CD4-positive, alpha-beta T cell treated with Interferon gamma for 1 hour (primary cell): ENCODE results near the gene SCGB3A1.

Experiments used
- DNase-seq: peaks from one replicate; pipeline ENCODE4 v3.0.0-alpha.2; 2020

The SCGB3A1 gene

DNA sequence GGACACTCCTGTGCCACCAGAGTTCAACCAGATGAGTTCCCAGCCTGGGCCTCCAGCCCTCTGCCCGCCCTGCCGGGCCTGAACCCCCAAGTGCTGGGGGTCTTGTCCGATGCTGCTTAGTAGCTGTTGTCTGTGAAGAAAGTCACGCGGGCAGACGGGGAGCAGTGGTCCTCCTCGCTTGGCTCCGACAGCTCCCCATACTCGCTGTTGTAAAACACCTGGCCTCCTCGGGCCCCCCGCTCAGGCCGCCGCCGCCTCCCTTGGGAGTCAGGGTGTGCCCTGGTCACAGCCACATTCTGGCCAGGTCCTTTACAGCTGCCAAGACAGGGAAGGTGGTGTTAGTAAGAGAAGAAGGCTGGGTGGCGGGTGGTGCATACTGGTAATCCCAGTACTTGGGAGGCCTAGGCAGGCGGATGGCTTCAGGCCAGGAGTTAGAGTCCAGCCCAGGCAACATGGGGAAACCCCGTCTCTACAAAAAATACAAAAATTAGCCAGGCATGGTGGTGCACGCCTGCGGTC lies 11.8 kb upstream of the SCGB3A1 start:
- DNase-seq: no peak

- no peak for DNase-seq
Measured at GRCh38 chr5:180602481-180603075, 11.3 kb upstream of the SCGB3A1 start.

- no peak for DNase-seq
Measured at GRCh38 chr5:180601591-180602480, 10.5 kb upstream of the SCGB3A1 start.

DNA sequence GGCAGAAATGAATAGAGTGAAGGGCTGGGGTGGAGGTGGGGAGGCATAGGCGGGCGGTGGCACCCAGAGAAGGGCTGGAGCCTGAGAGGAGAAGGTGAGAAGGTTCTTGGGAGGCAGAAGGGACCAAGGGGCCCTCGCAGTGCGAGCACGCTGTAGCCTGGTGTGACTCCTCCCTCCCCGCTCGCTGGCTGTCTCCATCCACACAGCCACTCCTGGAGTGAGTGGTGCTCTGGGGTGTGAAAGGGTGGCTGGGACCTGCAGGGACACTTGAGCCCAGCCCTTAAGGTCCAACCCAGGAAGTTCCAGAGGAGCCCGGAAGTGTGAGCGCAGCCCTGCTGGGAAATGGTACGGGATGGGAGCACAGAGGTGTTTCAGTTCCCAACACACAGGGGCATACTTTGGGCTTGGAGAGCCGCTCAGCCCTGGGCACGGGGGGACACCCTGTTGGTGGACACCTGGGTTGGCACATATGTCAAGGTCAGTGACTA lies 9.3 kb upstream of the SCGB3A1 start:
- no peak for DNase-seq

- no peak for DNase-seq
Measured at GRCh38 chr5:180599981-180600553, 8.8 kb upstream of the SCGB3A1 start.

DNA sequence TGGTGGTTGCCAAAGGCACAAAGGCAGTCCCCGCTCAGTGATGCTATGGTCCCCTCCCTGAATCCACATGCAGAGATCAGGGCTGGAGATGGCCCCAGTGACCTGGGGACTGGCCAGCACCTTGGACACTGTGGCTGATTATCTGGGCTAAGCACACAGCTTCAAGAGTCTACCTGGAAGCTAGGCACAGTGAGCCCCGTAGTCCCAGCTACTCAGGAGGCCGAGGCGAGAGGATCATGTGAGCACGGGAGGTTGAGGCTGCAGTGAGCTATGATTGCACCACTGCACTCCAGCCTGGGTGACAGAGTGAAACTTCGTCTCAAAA lies 8.3 kb upstream of the SCGB3A1 start:
- no peak for DNase-seq

DNA sequence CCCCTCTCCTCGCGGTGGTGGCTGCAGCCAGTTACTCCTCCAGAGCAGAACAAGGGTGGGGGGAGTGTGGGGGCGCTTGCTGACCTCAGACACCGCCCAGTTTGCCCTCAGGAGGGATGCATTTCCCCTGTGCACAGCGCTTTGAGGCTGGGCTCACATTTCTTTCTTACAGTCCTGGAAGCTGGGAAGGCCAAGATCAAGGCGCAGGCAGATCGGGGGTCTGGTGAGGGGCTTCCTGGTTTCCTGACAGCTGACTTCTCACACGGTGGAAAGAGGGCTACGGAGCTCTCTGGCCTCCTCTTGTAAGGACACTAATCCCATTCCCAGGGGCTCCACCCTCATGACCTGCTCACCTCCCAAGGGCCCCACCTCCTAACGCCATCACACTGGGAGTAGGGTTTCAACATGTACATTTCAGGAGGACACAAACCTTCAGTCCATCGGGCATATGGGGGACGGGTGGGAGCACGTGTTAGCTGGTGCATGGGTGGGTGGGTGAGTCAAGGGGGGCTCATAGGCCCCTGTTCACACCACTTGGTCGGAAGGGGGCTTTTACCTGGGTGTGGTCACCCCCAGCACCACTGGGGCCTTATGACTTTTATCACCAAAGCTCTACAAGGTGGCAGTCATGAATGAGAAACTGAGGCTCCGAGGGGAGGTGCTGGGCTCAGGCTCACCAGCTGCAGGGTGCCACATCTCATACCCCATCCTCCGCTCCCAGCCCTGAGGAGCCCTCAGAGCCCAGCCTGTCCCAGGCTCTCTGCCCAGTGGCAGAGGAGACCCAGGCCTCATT lies 7.7 kb upstream of the SCGB3A1 start:
- DNase-seq: no peak

DNA sequence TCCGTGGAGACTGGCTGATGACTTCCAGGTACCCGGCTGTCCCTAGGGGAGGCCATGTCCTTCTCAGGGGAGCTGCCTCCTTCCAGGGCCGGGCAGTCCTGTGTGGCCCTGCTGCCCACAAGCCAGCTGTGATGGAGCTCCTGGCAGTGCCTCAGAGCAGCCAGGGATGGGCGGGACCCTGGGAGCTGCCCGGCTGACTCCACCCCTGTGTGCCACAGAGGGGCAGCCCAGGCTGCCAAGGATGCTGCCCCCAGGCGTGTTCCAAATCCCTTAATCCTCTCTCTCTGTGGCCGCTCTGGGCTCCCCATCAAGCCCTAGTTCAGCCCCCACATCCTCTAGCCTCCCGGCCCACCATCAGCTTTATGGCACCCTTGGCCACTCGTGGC lies 7.0 kb upstream of the SCGB3A1 start:
- no peak for DNase-seq

- DNase-seq: no peak
Measured at GRCh38 chr5:180596668-180597231, 5.5 kb upstream of the SCGB3A1 start.

- DNase-seq: no peak
Measured at GRCh38 chr5:180596115-180596667, 4.9 kb upstream of the SCGB3A1 start.

DNA sequence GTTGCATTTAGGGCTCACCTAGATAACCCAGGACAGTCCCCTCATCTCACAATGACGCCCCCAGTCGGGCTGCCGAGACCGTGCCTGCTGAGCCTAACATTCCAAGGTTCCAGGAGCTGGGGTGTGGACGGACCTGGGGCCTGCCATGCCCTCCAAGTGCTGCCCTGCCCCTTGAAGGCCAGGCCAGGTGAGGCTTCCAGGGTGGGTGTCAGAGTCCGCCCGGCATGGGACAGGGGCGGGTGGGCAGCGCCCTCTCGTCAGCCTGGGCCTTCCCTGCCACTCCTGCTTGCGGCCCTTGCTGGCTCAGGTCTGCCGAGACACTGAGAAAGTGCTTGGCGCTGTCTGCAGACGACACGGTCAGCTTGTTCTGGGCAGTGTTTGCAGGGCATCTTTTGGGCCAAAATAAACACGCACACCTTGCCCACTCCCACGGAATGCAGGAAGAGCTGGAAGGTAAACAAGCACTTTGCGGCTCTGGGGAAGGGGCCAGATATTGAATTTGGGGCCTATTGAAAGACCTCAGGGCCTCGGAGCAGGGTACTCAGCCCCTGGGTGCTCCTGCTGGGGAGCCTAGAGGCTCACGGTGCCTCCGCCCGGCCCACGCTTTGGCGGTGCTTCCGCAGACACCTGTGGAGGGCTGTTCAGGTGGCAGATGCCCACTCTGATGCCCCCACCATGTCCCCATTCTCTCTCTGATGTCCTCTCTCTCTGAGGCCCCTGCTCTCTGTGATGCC lies 4.2 kb upstream of the SCGB3A1 start:
- no peak for DNase-seq

DNA sequence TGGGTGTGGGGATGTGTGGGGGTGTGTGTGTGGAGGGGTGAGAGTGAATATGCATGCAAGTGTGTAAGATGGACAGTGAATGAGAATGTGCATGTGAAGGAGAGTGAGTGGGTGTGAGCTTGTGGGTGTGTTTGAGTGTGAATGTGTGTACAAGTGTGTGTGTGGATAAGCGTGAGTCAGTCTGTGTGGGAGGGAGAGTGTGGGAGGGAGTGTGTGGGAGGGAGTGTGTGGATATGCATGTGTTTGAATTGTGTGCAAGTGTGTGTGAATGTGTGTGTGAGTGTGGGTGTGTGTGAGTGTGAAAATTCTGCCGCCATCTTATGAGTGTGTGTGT lies 3.7 kb upstream of the SCGB3A1 start:
- no peak for DNase-seq

GRCh38 chr5:180594311-180595045 lies 3.2 kb upstream of the SCGB3A1 start:
- DNase-seq: no peak

- DNase-seq: no peak
Measured at GRCh38 chr5:180593446-180594206, 2.3 kb upstream of the SCGB3A1 start.

DNA sequence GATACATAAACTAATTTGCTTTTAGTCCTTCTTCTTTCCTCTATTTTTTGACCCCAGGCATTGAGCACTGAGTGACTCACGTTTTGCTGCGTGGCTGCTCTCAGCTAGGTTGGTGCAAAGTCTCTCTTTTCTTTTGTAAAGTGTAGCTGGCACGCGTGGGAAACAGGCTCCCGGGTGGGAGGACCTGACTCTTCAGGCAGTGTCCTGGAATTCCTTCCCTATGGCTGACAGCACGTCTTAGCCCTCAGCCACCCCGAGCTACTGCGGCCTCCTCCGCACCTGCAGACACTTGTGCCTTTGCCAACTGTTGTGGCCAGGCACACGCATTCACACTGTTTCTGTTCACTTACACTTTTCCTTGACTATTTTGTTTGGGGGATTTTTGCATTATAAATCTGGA lies 877 bp upstream of the SCGB3A1 start:
- no peak for DNase-seq

DNA sequence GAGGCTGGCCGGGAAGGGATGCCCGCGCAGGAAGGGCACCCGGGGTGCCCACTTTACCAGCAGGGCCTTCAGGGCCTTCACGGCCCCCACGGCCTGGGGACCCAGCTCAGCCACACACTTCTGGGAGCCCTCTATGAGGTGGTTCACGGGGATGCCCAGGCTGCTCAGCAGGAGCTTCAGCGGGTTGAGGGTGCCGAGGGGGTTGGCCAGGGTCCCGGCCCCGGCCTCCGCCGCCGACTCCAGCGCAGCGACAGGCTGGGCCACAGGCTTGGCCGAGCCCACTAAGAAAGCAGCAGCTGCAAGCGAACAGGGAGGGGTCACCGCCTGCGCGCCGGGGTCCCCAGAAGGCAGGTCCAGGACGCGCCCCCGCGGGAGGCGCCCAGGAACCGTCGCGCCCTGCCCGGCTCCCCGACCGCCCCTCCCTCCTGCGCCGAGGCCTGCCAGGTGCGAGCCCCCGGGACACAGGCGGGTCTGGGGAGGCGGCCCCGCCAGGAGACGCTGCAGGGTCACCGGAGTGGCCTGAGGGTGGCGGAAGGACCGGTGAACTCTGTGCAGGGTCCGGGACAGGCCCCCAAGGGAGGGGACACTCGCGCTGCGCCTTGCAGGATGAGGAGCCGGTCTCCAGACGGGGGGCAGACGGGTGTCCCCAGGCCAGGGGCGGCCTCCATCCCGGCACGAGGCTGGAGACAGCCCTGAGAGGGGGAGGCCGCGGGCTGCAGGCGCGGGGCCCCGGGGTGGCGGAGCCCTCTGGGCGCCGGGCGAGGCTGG lies 572 bp downstream of the SCGB3A1 start:
- DNase-seq: no peak

GRCh38 chr5:180589771-180590542 lies 1.3 kb downstream of the SCGB3A1 start:
- DNase-seq: no peak

- no peak for DNase-seq
Measured at GRCh38 chr5:180586870-180587269, 4.4 kb downstream of the SCGB3A1 start.

DNA sequence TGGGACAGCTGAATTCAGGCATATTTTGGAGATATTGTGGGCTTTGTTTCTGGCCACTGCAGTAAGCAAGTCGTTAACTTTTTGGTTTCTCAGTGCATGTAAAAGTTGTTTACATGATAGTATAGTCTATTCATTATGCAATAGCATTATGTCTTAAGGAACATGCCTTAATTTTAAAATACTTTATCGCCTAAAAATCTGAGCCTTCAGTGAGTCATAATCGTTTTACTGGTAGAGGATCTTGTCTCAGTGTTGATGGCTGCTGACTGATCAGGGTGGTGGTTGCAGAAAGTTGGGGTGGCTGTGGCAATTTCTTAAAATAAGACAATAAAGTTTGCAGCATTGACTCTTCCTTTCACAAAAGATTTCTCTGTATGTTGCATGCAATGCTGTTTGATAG lies 5.1 kb downstream of the SCGB3A1 start:
- DNase-seq: no peak
